HG03060 (cell line): ENCODE data around the gene FHIT.

Experiments used
- ATAC-seq: cut with Tn5 transposase; IDR thresholded peaks from one replicate; pipeline ENCODE4 v1.9.1; 2021; ENCODE audit warnings: low read depth, moderate number of reproducible peaks; ENCODE audit not compliant: unreplicated experiment

Gene FHIT

GRCh38 chr3:61118830-61119229, 132.4 kb downstream of the FHIT start:
- ATAC-seq, result no peak

GRCh38 chr3:61117045-61117898, 134.0 kb downstream of the FHIT start:
- no peak for ATAC-seq

GRCh38 chr3:61114316-61114953, 136.8 kb downstream of the FHIT start:
- ATAC-seq, result no peak

GRCh38 chr3:61111825-61112224, 139.4 kb downstream of the FHIT start:
- ATAC-seq, result peak; percentile 66

- ATAC-seq, result no peak
These were observed 140.7 kb downstream of the FHIT start for GRCh38 chr3:61110576-61110975.

- ATAC-seq, result no peak
These were observed 142.8 kb downstream of the FHIT start for GRCh38 chr3:61108247-61109019.

- ATAC-seq, result no peak
These were observed 156.6 kb downstream of the FHIT start for GRCh38 chr3:61094608-61095007.

- ATAC-seq, result no peak
These were observed 157.9 kb downstream of the FHIT start for GRCh38 chr3:61093364-61093763.

GRCh38 chr3:61092870-61093269, 158.4 kb downstream of the FHIT start:
- ATAC-seq, result no peak

GRCh38 chr3:61090389-61091169, 160.7 kb downstream of the FHIT start:
- no peak for ATAC-seq

- no peak for ATAC-seq
These were observed 163.8 kb downstream of the FHIT start for GRCh38 chr3:61087465-61087864.

GRCh38 chr3:61081554-61081953, 169.7 kb downstream of the FHIT start:
- no peak for ATAC-seq

- no peak for ATAC-seq
These were observed 170.4 kb downstream of the FHIT start for GRCh38 chr3:61080737-61081445.

GRCh38 chr3:61078048-61078752, 173.1 kb downstream of the FHIT start:
- ATAC-seq, result no peak

GRCh38 chr3:61077551-61077950, 173.7 kb downstream of the FHIT start:
- ATAC-seq, result no peak

- no peak for ATAC-seq
These were observed 176.5 kb downstream of the FHIT start for GRCh38 chr3:61074783-61075182.

- ATAC-seq, result no peak
These were observed 177.6 kb downstream of the FHIT start for GRCh38 chr3:61073566-61074165.

GRCh38 chr3:61068084-61068483, 183.2 kb downstream of the FHIT start:
- no peak for ATAC-seq

- no peak for ATAC-seq
These were observed 184.5 kb downstream of the FHIT start for GRCh38 chr3:61066800-61067199.
